ENCODE measurements around the gene RPS24. TPM values are rescaled to one million over a fixed set of nuclear protein-coding genes. Genes with fewer than 3 reads are reported as not detected.
"Not testable (repeated sequence)": the region's sequence is repeated elsewhere in the genome, so short reads cannot be mapped to it uniquely, and the experiment has no call there.

Gene RPS24
- total RNA-seq, 1 experiment from 2014 or later = 3,270 TPM

GRCh38 chr10:78049851-78050250 is 16.2 kb downstream of the RPS24 start:
- DNase-seq (ENCODE audit: low spot score) = no peak

DNA sequence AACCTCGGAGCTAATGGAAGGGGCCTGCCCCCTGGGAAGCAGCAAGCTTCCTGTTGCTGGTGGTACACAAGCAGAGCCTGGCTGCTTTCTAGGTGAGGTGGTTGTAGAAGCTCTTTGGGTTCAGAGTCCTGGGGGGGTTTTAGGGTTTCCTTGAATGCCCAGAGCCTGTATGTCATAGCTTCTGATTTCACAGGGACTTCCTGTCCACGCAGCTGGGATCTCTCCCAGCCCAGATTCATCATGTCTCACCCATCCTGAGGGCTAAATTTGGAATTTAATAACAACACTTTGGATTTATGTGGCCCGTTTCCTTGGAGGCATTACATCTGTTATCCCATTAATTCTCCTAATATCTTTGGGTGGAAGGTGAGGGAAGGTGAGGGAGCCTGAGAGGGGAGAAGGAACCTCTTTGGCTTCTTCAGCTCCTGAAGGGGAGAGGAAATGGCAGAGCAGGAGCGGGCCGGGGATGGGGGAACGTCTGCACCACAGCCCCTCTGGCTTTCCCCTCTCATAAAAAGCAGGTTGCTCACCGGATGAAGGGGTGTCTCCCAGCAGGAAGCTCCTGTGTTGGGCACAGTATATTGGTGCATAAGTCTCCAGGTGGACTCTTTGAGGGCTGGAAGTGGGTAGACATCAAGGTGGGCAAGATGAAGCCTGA is 19.7 kb downstream of the RPS24 start:
- no peak for DNase-seq (ENCODE audit: low spot score)

DNA sequence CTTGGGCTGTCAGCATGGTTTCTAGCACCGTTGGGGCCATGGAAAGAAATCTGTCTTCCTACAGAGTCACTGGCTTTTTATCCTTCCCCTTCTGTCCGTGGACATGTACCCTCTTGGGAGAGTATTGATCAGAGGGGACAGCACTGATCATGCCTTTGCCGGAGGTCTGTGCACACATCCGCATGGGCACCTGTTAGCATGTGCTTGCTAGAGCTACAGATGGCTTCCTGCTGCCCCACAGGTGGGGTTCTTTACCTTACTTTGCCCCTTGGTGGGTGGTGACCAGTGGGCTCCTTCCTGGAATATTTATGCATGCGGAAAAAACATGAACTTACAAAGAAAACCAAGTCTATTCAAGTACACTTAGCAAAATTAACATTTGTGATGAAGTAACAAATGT is 24.9 kb downstream of the RPS24 start:
- no peak for DNase-seq (ENCODE audit: low spot score)

DNA sequence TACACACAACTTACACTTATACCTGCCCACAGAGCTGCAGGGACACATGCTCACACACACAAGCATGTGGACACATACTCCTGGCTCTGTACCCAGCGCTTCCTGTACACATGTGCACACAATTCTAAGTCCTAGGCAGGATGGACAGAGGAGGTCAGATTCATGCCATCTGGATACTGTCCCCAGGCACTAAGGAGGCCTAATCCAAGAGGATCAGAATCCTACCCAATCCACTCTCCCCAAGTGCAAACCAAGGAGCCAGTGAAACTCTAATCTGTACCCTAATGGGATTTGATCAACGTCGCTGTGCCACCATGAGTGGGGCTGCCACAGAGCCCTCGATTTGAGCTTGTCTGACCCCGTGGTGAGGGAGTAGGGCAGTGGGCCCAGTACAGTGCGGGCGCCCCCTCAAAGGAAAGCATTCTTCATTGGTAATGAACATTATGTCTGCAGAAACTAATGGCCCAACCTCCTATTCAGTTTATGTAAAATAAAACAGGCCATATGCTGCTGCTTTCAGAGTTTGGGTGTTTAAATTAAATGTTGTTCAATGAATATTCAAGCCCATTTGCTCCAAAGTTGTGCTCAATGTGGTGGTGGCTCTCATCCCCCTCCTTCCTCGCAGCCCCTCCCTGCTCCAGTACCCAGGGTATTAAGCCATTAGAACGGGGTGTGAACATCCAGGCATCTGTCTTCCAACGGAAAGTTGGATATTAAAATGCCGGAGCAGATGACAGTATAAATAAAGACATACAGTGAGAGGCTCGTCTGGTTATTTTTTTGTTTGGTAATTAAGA is 26.4 kb downstream of the RPS24 start:
- no peak for DNase-seq (ENCODE audit: low spot score)

DNA sequence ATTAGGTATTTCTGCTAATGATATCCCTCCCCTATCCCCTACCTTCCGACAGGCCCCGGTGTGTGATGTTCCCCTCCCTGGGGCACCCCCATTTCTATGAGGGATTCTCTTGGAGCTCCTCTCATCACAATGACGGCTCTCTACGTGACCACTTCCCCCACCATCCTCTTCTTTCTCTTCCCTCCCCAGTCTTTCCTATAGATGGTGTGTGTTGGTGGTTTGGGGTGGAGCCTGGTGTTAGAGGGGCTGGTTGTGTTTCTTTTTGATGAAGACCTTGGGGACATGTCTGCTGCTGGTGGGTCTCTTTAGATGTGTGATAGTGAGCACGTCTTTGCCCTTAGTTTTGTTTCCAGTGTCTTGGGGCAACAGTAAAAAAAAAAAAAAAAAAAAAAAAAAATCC is 28.6 kb downstream of the RPS24 start:
- no peak for DNase-seq (ENCODE audit: low spot score)

DNA sequence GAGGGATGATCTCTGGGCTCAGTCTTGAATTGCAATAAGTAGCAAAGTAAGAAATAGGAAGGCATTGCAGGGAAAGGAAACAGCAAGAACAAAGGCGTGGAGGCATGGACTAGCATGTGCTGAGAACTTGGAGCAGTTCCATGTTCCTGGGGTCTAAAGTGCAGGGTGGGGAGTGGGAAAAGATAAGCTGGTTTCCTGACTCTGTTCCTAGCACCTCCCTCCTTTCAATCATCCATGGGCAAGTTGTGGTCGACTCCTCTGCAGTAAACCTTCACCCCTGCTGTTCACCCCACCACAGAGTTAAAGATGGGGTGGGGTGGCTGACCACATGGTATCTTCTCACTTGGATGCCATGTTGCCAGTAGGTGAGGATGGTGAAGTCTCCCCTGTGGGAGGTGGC is 29.6 kb downstream of the RPS24 start:
- DNase-seq (ENCODE audit: low spot score) = no peak

DNA sequence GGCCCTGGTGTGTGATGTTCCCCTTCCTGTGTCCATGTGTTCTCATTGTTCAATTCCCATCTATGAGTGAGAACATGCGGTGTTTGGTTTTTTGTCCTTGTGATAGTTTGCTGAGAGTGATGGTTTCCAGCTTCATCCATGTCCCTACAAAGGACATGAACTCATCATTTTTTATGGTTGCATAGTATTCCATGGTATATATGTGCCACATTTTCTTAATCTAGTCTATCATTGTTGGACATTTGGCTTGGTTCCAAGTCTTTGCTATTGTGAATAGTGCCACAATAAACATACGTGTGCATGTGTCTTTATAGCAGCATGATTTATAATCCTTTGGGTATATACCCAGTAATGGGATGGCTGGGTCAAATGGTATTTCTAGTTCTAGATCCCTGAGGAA is 31.3 kb downstream of the RPS24 start:
- not testable (repeated sequence) for DNase-seq (ENCODE audit: low spot score)

- DNase-seq (ENCODE audit: low spot score) = no peak
These were observed 31.9 kb downstream of the RPS24 start for GRCh38 chr10:78065611-78066010.

- DNase-seq (ENCODE audit: low spot score) = no peak
These were observed 32.3 kb downstream of the RPS24 start for GRCh38 chr10:78066012-78066411.

- no peak for DNase-seq (ENCODE audit: low spot score)
These were observed 33.2 kb downstream of the RPS24 start for GRCh38 chr10:78066728-78067430.

GRCh38 chr10:78069151-78069550 is 35.5 kb downstream of the RPS24 start:
- DNase-seq (ENCODE audit: low spot score) = no peak

- DNase-seq (ENCODE audit: low spot score) = not testable (repeated sequence)
These were observed 36.4 kb downstream of the RPS24 start for GRCh38 chr10:78070064-78070463.

GRCh38 chr10:78070726-78071125 is 37.1 kb downstream of the RPS24 start:
- no peak for DNase-seq (ENCODE audit: low spot score)

DNA sequence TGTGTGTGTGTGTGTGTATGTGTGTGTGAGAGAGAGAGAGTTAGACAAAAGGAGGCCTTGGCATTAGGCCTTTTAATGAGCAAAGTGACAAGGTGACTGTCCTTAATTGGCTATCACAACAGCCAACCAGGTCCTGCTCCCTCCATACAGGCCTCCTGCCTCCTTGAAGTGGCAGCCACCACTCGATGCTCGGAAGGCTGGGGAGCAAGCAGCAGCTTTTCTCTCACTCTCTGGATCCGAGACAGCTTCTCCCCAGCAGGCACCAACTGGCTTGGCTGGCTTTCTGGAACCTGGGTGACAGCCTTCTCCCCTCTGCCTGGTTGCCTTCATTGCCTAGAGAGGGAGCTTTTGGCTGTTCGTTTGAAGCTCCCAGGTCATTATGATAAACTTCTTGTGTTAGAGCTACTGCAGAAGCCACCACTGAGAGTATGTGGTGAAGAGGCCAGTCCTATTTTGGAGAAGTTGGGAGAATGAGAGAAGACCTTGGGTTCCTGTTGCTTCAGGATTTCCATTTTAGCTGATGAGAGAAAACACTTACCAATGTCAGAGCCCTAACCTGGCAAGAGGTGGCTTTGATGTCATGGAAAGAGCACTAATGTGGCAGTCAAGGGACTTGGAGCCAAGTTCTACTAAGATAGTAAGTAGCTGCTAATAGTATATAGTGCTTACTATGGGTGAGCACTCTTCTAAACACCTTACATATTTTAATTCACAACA is 37.6 kb downstream of the RPS24 start:
- no peak for DNase-seq (ENCODE audit: low spot score)

GRCh38 chr10:78071857-78072179 is 38.2 kb downstream of the RPS24 start:
- DNase-seq (ENCODE audit: low spot score) = no peak

DNA sequence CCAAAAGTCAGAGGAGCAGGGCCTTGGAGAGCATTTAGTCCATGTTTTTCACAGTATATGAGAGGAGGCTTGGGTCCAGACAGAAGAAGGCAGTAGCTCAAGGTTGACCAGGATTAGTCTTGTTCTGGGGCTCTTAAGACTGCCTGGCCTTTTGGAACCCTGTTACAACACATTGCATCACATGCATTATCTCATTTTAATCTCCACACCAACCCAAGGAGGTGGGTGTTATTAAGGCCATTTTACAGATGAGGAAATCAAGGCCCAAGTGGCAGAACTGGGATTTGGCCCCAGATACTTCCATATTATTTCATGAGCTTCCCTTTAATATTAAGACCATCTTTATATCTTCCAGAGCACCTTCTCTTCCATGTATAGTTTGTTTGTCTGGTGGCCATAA is 38.8 kb downstream of the RPS24 start:
- DNase-seq (ENCODE audit: low spot score) = no peak

DNA sequence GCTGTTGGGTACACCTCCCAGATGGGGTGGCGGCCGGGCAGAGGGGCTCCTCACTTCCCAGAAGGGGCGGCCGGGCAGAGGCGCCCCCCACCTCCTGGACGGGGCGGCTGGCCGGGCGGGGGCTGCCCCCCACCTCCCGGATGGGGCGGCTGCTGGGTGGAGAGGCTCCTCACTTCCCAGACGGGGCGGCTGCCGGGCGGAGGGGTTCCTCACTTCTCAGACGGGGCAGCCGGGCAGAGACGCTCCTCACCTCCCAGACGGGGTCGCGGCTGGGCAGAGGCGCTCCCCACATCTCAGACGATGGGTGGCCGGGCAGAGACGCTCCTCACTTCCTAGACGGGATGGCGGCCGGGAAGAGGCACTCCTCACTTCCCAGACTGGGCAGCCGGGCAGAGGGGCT is 42.1 kb downstream of the RPS24 start:
- not testable (repeated sequence) for DNase-seq (ENCODE audit: low spot score)

- no peak for DNase-seq (ENCODE audit: low spot score)
These were observed 45.1 kb downstream of the RPS24 start for GRCh38 chr10:78078539-78079330.

- DNase-seq (ENCODE audit: low spot score) = no peak
These were observed 45.7 kb downstream of the RPS24 start for GRCh38 chr10:78079411-78079810.

DNA sequence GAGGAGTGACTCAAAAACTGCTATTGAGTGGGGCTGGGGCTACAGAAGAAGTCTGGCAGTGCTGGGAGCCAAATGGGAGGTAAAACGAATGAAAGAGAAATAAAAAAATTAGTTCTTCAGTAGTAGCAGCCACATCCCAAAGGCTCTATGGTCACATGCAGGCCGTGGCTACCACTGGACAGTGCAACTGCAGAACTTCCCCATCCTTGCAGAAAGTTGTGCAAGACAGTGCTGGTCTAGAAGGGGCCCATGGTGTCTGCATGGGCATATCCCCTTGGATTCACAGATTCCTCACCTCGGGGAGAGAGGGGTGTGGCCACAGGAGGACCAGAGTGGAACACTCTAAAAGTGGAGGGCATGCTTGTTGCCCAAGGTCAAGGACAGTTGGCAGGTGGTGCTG is 47.6 kb downstream of the RPS24 start:
- DNase-seq (ENCODE audit: low spot score) = no peak

DNA sequence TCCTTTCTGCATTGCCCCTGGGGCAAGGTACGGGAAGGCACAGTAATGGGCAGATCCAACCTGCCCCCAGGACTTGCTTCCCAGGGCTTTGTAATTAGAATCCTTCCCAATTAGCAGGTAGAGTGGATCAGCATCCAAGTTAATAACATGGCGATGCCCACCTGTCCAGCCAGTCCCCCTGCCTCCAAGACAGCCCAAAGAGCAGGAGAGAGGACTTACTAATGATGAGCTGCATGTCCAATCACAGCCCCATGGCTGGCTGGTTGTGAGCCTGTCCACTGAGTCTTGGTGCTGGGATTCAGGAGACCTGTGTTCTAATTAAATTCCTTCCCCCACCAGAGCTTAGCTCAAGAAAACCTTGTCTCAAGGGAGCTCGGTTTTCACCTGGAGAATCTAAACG is 49.0 kb downstream of the RPS24 start:
- DNase-seq (ENCODE audit: low spot score) = no peak
